HFFc6 (cell line): ENCODE measurements around the gene PGGHG. TPM values are rescaled to one million over a fixed set of nuclear protein-coding genes. Genes with fewer than 3 reads are reported as not detected.
"Not testable (repeated sequence)": the region's sequence is repeated elsewhere in the genome, so short reads cannot be mapped to it uniquely, and the experiment has no call there.

Experiments used
- DNase-seq: peaks from one replicate; pipeline ENCODE4 v3.0.0-alpha.2; 2018
- H3K27ac Mint-ChIP-seq: 2 replicates; pipeline ENCODE4 v1.8.0; 2020; ENCODE audit warnings: mild to moderate bottlenecking, mixed read lengths
- H3K27me3 Mint-ChIP-seq: 2 replicates; pipeline ENCODE4 v1.8.0; 2021; ENCODE audit warnings: mild to moderate bottlenecking, moderate library complexity, mixed read lengths; ENCODE audit not compliant: insufficient read depth
- H3K36me3 Mint-ChIP-seq: 2 replicates; pipeline ENCODE4 v1.8.0; 2021; ENCODE audit warnings: low read depth, mixed read lengths
- H3K4me1 Mint-ChIP-seq: 2 replicates; pipeline ENCODE4 v1.8.0; 2020; ENCODE audit warnings: low read depth, mixed read lengths
- H3K4me3 Mint-ChIP-seq: 2 replicates; pipeline ENCODE4 v1.8.0; 2020; ENCODE audit warnings: mild to moderate bottlenecking, moderate library complexity, mixed read lengths
- H3K9me3 Mint-ChIP-seq: 2 replicates; pipeline ENCODE4 v1.8.0; 2020; ENCODE audit warnings: mild to moderate bottlenecking, mixed read lengths
- total RNA-seq, 6 experiments: library from RNA; stranded (reverse); fragmentation: NEBNext Ultra II Directional; extraction: Animal tissue kit (Norgen Biotek cat#: 25700); gene quantifications; 2 replicates in 1 of 6; 3 replicates in 5 of 6; pipeline ENCODE4 v1.2.3, GENCODE V29; 2021
- TF ChIP-seq, protein P1 (sequence below): fragments of 200-600 bp; sonication (generic); IDR thresholded peaks from 2 replicates; pipeline ENCODE4 v1.5.0; 2021; ENCODE audit warnings: antibody characterized with exemption, mild to moderate bottlenecking

The PGGHG gene
- total RNA-seq, 6 experiments from 2014 or later, result 9.7 to 12.2 (median 11.4) TPM

DNA sequence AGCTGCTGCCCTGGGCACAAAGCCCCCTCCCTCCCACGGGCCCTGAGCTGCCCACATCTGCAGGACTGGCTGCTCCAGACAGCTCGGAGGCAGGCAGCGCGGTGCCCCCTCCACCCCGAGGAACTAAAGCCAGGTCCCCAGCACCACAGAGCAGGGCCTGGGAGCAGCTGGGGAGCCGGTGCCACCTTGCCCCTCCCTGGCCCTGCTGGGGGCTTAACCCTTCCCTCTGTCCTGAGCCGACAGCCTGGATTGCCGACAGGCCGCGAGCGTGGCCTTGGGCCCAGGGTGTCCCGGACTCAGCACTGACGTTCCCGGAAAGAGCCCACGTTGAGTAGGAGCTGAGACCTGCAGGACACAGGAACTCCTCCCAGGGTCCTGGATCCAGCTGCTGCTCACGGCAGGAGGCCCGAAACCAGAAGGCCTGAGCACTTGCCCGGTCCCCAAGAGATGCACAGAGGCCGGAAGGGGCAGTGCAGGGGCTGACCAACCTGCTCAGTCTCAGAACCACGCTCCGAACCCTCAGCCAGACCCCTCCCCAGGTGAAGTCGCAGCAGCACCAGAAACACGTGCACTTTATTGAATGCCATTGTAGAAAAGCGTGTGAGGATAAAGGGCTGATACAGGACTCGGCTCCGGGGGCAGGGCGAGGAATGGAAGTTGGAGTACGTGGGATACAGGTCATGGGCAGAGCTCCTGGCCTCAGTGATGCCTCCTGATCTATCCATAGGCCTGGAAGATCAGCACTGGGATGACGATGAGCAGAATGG is 30.4 kb downstream of the PGGHG start:
- not testable (repeated sequence) for DNase-seq, H3K9me3 Mint-ChIP-seq, H3K36me3 Mint-ChIP-seq
- TF ChIP-seq, protein P1, sequence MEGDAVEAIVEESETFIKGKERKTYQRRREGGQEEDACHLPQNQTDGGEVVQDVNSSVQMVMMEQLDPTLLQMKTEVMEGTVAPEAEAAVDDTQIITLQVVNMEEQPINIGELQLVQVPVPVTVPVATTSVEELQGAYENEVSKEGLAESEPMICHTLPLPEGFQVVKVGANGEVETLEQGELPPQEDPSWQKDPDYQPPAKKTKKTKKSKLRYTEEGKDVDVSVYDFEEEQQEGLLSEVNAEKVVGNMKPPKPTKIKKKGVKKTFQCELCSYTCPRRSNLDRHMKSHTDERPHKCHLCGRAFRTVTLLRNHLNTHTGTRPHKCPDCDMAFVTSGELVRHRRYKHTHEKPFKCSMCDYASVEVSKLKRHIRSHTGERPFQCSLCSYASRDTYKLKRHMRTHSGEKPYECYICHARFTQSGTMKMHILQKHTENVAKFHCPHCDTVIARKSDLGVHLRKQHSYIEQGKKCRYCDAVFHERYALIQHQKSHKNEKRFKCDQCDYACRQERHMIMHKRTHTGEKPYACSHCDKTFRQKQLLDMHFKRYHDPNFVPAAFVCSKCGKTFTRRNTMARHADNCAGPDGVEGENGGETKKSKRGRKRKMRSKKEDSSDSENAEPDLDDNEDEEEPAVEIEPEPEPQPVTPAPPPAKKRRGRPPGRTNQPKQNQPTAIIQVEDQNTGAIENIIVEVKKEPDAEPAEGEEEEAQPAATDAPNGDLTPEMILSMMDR, result peak; percentile 12; the same call in 1 of the 2 replicates
- H3K27me3 Mint-ChIP-seq, result peaks cover 11% of the 10 kb centered on the region
- H3K4me3 Mint-ChIP-seq, result peak overlapping the region; percentile 96
- peaks cover 26% of the 10 kb centered on the region for H3K4me1 Mint-ChIP-seq
- H3K27ac Mint-ChIP-seq, result peak overlapping the region; percentile 96

DNA sequence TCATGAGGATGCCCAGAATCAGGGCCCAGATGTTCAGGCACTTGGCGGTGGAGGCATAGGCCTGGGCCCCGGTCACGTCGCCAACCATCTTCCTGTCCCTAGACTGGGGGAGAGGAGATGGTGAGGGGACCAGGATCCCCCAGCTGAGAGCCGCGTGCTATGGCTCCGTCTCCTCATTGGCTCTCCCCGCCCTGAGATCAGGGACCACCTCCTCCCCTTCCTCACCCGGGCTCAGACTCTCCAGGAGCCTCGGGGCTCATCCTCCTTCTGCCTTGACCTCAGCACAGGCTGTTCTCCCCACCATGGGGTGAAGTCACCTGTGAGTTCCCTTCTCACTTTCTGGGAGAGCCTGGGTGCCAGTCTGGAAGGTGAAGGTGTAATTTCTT is 31.0 kb downstream of the PGGHG start:
- DNase-seq, H3K9me3 Mint-ChIP-seq, H3K36me3 Mint-ChIP-seq: not testable (repeated sequence)
- Mint-ChIP-seq H3K27ac (peak overlapping the region; percentile 96), H3K4me1 (peaks cover 29% of the 10 kb centered on the region), H3K4me3 (peak overlapping the region; percentile 96), H3K27me3 (peaks cover 11% of the 10 kb centered on the region)

DNA sequence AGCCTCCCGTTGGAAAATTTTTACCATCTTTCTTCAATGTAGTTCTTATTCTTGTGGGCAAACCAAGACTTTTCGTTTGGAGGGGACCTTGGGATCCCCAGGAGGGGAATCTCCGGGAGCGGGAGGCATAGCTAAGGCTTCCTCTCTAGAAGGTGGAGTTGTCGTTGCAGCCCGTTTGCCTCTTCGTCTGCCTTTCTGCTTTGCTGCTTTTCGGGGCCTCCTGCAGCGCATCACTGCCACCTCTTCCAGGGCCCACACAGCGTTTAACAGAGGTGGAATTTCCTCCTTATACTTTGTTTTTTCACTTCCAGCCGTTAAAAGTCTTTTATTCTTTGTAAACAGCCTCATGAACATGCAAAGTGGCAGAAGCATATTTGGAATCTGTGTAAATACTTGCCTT is 35.2 kb downstream of the PGGHG start:
- Mint-ChIP-seq H3K36me3 (peaks cover 9% of the 10 kb centered on the region), H3K27me3 (peaks cover 5% of the 10 kb centered on the region; the same call in 1 of the 2 replicates), H3K27ac (peak overlapping the region; percentile 77), H3K4me3 (peak overlapping the region; percentile 63), H3K9me3 (no peaks in the 10 kb centered on the region), H3K4me1 (peaks cover 29% of the 10 kb centered on the region)
- no peak for DNase-seq
- TF ChIP-seq, protein P1, result no peak

DNA sequence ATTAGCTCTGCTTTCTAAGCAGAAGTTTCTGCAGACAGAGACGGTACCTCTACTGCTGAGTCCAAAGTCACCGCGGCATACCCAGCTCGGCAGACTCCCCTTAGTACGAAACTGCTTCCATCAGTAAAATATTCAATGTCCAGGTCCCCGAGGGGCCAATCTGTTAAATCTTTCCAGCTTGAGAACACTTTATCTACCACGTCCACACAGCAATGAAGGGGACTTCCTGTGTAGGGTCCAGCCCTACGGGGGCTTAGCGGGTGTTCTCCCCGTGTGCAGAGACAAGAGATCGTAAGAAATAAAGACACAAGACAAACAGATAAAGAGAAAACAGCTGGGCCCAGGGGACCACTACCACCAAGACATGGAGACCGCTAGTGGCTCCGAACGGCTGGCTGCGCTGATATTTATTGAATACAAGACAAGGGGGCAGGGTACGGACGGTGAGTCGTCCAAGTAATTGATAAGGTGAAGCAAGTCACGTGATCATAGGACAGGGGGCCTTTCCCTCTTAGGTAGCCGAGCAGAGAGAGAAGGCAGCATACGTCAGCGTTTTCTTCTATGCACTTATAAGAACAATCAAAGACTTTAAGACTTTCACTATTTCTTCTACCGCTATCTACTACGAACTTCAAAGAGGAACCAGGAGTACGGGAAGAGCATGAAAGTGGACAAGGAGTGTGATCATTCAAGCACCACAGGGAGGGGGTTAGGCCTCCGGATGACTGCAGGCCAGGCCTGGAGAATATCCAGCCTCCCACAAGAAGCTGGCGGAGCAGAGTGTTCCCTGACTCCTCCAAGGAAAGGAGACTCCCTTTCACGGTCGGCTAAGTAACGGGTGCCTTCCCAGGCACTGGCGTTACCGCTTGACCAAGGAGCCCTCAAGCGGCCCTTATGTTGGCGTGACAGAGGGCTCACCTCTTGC is 35.9 kb downstream of the PGGHG start:
- peaks cover 24% of the 10 kb centered on the region for H3K4me1 Mint-ChIP-seq
- H3K27ac Mint-ChIP-seq, result peak overlapping the region; percentile 77
- H3K4me3 Mint-ChIP-seq, result peak overlapping the region; percentile 63
- DNase-seq, H3K9me3 Mint-ChIP-seq, H3K36me3 Mint-ChIP-seq, H3K27me3 Mint-ChIP-seq: not testable (repeated sequence)

DNA sequence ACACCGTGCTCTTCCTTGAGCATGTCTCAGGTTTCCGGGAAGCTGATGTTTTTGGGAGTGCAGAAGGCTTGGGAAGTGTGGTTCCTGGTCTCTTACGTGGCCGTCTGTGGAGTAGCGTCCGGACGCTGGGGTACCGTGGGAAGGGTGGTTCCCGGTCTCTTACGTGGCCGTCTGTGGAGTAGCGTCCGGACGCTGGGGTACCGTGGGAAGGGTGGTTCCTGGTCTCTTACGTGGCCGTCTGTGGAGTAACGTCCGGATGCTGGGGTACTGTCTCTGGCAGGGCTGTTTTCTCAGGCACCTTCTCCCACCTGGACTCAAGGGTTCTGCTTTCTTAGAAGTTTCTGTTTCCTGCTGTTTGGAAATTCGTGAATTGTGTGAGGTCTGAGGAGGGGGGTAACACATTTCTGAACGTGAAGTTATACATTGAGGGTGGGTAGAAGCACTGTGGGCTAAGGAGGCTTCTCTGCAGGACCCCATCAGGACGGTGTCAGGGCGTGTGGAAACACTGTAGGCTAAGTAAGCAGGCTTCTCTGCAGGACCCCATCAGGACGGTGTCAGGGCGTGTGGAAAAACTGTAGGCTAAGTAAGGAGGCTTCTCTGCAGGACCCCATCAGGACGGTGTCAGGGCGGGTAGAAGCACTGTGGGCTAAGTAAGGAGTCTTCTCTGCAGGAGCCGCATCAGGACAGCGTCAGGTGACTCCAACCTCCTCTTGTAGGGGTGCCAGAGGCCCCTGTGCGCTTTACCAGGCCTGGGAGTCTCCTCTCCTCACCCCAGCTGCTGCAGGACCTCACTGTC is 37.1 kb downstream of the PGGHG start:
- Mint-ChIP-seq H3K9me3 (no peaks in the 10 kb centered on the region), H3K4me3 (no peak overlapping the region)
- TF ChIP-seq, protein P1, result no peak

DNA sequence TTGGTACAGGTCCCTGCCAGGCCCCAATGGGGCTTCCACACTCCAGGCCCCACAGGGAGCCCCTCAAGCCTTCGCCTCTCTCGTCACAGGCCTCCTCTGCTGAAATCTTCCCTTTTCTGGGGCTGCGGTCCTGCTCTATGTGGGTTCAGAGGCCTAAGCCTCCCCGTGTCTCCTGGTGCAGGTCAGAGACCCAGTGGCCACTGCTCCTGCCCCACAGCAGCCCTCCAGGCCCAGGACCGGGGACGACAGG is 37.6 kb downstream of the PGGHG start:
- Mint-ChIP-seq H3K27me3 (peaks cover 2% of the 10 kb centered on the region; the same call in 1 of the 2 replicates), H3K4me3 (no peak overlapping the region), H3K9me3 (no peaks in the 10 kb centered on the region), H3K36me3 (no peaks in the 10 kb centered on the region), H3K4me1 (peaks cover 24% of the 10 kb centered on the region), H3K27ac (peak overlapping the region; percentile 29; the same call in 1 of the 2 replicates)
- no peak for DNase-seq
- TF ChIP-seq, protein P1, result no peak

More for the DNA sequence above, 37.1 kb downstream of the PGGHG start:
- DNase-seq, result no peak
- Mint-ChIP-seq H3K27me3 (peaks cover 2% of the 10 kb centered on the region; the same call in 1 of the 2 replicates), H3K27ac (no peak overlapping the region), H3K4me1 (peaks cover 24% of the 10 kb centered on the region), H3K36me3 (no peaks in the 10 kb centered on the region)
